Posterior cingulate gyrus (tissue), 11 donors: Measurements from ENCODE around the gene PCDH9.
"Not testable (repeated sequence)": the region's sequence is repeated elsewhere in the genome, so short reads cannot be mapped to it uniquely, and the experiment has no call there.

ENCODE experiments used
- DNase-seq, 10 donors: peaks; one replicate each; pipeline versions ENCODE4 v3.0.0 to v3.0.0-alpha.2; 2020 to 2021; ENCODE audit warnings: mixed read lengths in 3 of 10
- intact Hi-C: fragments of 100-400 bp; cut with DNase I; formaldehyde crosslinking; loops from one replicate; pipeline ENCODE4 v1.15.1; 2023

The PCDH9 gene

GRCh38 chr13:66305961-66306617, 924.0 kb downstream of the PCDH9 start:
- intact Hi-C loops, result no loop called here
- DNase-seq, result no peak

GRCh38 chr13:66301482-66301881, 928.7 kb downstream of the PCDH9 start:
- intact Hi-C loops, result no loop called here
- no peak for DNase-seq

- intact Hi-C loops, result no loop called here
- DNase-seq, result no peak
These were observed 929.1 kb downstream of the PCDH9 start for GRCh38 chr13:66301006-66301405.

- DNase-seq, result no peak
- intact Hi-C loops, result no loop called here
These were observed 933.3 kb downstream of the PCDH9 start for GRCh38 chr13:66296875-66297274.

GRCh38 chr13:66296328-66296727, 933.8 kb downstream of the PCDH9 start:
- DNase-seq, result no peak
- intact Hi-C loops, result no loop called here

- intact Hi-C loops, DNase-seq: not testable (repeated sequence)
These were observed 943.3 kb downstream of the PCDH9 start for GRCh38 chr13:66286806-66287205.

- DNase-seq, result no peak
- intact Hi-C loops, result no loop called here
These were observed 954.7 kb downstream of the PCDH9 start for GRCh38 chr13:66275416-66275815.

GRCh38 chr13:66273011-66273410, 957.1 kb downstream of the PCDH9 start:
- intact Hi-C loops, result no loop called here
- DNase-seq, result no peak

- no peak for DNase-seq
- intact Hi-C loops, result no loop called here
These were observed 963.4 kb downstream of the PCDH9 start for GRCh38 chr13:66266761-66267160.

GRCh38 chr13:66266348-66266747, 963.8 kb downstream of the PCDH9 start:
- intact Hi-C loops, result no loop called here
- no peak for DNase-seq

- DNase-seq, result no peak
These were observed 964.8 kb downstream of the PCDH9 start for GRCh38 chr13:66265371-66265770.

GRCh38 chr13:66264971-66265370, 965.2 kb downstream of the PCDH9 start:
- peak in 1 of 10 donors; percentile 20 for DNase-seq

More at GRCh38 chr13:66265371-66265770, 964.8 kb downstream of the PCDH9 start:
- intact Hi-C loops, result no loop called here

GRCh38 chr13:66262330-66262729, 967.8 kb downstream of the PCDH9 start:
- DNase-seq, result no peak
- intact Hi-C loops, result no loop called here

More at GRCh38 chr13:66264971-66265370, 965.2 kb downstream of the PCDH9 start:
- intact Hi-C loops, result no loop called here

GRCh38 chr13:66259426-66259825, 970.7 kb downstream of the PCDH9 start:
- DNase-seq, intact Hi-C loops: not testable (repeated sequence)
